NCI-H1417 (cell line): ENCODE data around the gene CANX.

Experiments used
- DNase-seq, 3 experiments: peaks; one replicate each; lab custom pipeline; 2025; lab: John Stamatoyannopoulos, UW

The CANX gene

GRCh38 chr5:179777456-179777855, 78.7 kb downstream of the CANX start:
- DNase-seq, result no peak

- DNase-seq, result no peak
Observed at GRCh38 chr5:179777909-179778308, 79.1 kb downstream of the CANX start.

GRCh38 chr5:179778591-179778990, 79.8 kb downstream of the CANX start:
- DNase-seq, result no peak

DNA sequence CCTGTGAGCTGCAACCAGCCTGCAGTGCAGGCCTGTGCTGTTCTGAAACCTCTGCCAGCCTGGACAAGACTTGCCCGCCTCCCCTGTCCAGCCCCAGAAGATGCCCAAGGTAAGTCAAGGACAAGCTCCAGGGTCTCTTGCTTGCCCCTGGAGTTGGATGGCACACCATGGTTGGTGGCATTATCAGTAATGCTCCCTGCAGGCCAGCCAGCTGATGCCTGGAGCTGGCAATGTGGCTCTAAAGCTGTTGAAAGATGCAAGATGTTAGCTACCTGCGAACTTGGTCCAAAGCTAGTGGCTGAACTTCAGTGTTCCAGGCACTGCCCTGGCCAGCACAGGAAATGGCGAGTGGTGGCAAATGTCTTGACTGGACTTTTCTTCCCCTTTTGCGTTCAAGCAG, 81.1 kb downstream of the CANX start:
- no peak for DNase-seq

- no peak for DNase-seq
Observed at GRCh38 chr5:179780362-179780761, 81.6 kb downstream of the CANX start.
